ENCODE data around the gene ZSCAN5A.
"Not testable (repeated sequence)": the region's sequence is repeated elsewhere in the genome, so short reads cannot be mapped to it uniquely, and the experiment has no call there.

The ZSCAN5A gene

GRCh38 chr19:56269348-56269747, 45.3 kb downstream of the ZSCAN5A start:
- H2BK15ac ChIP-seq (replicated peaks; ENCODE audit: low read depth): no peak overlapping the region
- H3K18ac ChIP-seq (ENCODE audit: low read length): no peak overlapping the region
- no peak overlapping the region for H2BK120ac ChIP-seq (ENCODE audit: low read depth, low read length)
- no CpG with 5 or more reads among the region's 6 CpGs for WGBS (ENCODE audit: extremely low coverage, insufficient coverage, low lambda C conversion rate)
- H3K27me3 ChIP-seq (ENCODE audit: insufficient read depth, low read length, poor library complexity): no peaks in the 10 kb centered on the region
- no peak overlapping the region for H3K23ac ChIP-seq (ENCODE audit: low read length)
- no peak overlapping the region for H4K5ac ChIP-seq (ENCODE audit: low read length)
- no peaks in the 10 kb centered on the region for H3K36me3 ChIP-seq (ENCODE audit: control insufficient read depth, insufficient read depth, low read length)
- H3K4me3 ChIP-seq (ENCODE audit: low read length): no peak overlapping the region
- H3K27ac ChIP-seq (ENCODE audit: low read depth, low read length): no peak overlapping the region
- no peak overlapping the region for H2AK5ac ChIP-seq (ENCODE audit: low read length)
- H3K56ac ChIP-seq (ENCODE audit: low read length): no peak overlapping the region
- H3K79me1 ChIP-seq (ENCODE audit: low read length): no peaks in the 10 kb centered on the region
- H4K8ac ChIP-seq (ENCODE audit: low read depth, low read length): no peak overlapping the region
- H3K4me2 ChIP-seq (ENCODE audit: low read length): no peak overlapping the region
- H2BK5ac ChIP-seq (ENCODE audit: low read length): no peak overlapping the region
- no peak for DNase-seq
- no peaks in the 10 kb centered on the region for H3K79me2 ChIP-seq (ENCODE audit: control insufficient read depth, insufficient read depth, low read length)
- no peaks in the 10 kb centered on the region for H3K4me1 ChIP-seq (ENCODE audit: control insufficient read depth, low read depth, low read length)
- no peak overlapping the region for H3K9ac ChIP-seq (ENCODE audit: low read length)
- no peak overlapping the region for H3K4ac ChIP-seq (ENCODE audit: low read depth, low read length)

DNA sequence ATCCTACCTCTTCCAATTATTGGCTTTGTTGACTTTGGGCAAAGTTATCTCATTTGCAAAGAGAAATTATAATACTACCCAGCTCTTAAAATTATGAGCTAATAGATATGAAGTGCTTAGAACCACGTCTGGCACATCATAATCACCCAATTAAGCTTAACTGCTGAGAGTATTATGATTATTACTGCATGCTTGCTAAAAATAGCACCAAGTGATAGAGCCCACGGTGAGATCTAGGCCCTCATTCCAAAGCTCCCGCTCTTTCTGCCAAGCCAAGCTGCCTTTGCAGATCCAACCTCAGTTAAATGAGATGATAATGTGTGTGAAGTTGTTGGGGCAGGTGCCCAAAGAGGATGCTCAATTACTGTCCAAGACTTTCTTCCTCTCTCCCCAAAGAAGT, 48.6 kb downstream of the ZSCAN5A start:
- Histone ChIP-seq H3K79me1 (ENCODE audit: low read length) (no peaks in the 10 kb centered on the region), H4K5ac (ENCODE audit: low read length) (no peak overlapping the region), H3K4me2 (ENCODE audit: low read length) (no peak overlapping the region), H3K9ac (ENCODE audit: low read length) (no peak overlapping the region), H2AK5ac (ENCODE audit: low read length) (no peak overlapping the region), H2BK15ac (replicated peaks; ENCODE audit: low read depth) (no peak overlapping the region), H2BK5ac (ENCODE audit: low read length) (no peak overlapping the region), H3K23ac (ENCODE audit: low read length) (no peak overlapping the region), H2BK120ac (ENCODE audit: low read depth, low read length) (no peak overlapping the region), H4K8ac (ENCODE audit: low read depth, low read length) (no peak overlapping the region), H3K27ac (ENCODE audit: low read depth, low read length) (no peak overlapping the region), H3K4me1 (ENCODE audit: control insufficient read depth, low read depth, low read length) (no peaks in the 10 kb centered on the region), H3K27me3 (ENCODE audit: insufficient read depth, low read length, poor library complexity) (no peaks in the 10 kb centered on the region), H3K56ac (ENCODE audit: low read length) (no peak overlapping the region), H3K4ac (ENCODE audit: low read depth, low read length) (no peak overlapping the region), H3K4me3 (ENCODE audit: low read length) (no peak overlapping the region), H3K36me3 (ENCODE audit: control insufficient read depth, insufficient read depth, low read length) (no peaks in the 10 kb centered on the region), H3K18ac (ENCODE audit: low read length) (no peak overlapping the region), H3K79me2 (ENCODE audit: control insufficient read depth, insufficient read depth, low read length) (no peaks in the 10 kb centered on the region)
- no peak for DNase-seq
- no CpG with 5 or more reads among the region's 3 CpGs for WGBS (ENCODE audit: extremely low coverage, insufficient coverage, low lambda C conversion rate)

- H3K27me3 ChIP-seq (ENCODE audit: insufficient read depth, low read length, poor library complexity): no peaks in the 10 kb centered on the region
- H3K23ac ChIP-seq (ENCODE audit: low read length): no peak overlapping the region
- H3K79me1 ChIP-seq (ENCODE audit: low read length): no peaks in the 10 kb centered on the region
- no peak overlapping the region for H3K27ac ChIP-seq (ENCODE audit: low read depth, low read length)
- H3K4me2 ChIP-seq (ENCODE audit: low read length): no peak overlapping the region
- no peaks in the 10 kb centered on the region for H3K4me1 ChIP-seq (ENCODE audit: control insufficient read depth, low read depth, low read length)
- no peak overlapping the region for H2BK120ac ChIP-seq (ENCODE audit: low read depth, low read length)
- no peak overlapping the region for H3K9ac ChIP-seq (ENCODE audit: low read length)
- no peak overlapping the region for H2BK5ac ChIP-seq (ENCODE audit: low read length)
- no peak overlapping the region for H2BK15ac ChIP-seq (replicated peaks; ENCODE audit: low read depth)
- no peak for DNase-seq
- no peaks in the 10 kb centered on the region for H3K79me2 ChIP-seq (ENCODE audit: control insufficient read depth, insufficient read depth, low read length)
- no peak overlapping the region for H3K4me3 ChIP-seq (ENCODE audit: low read length)
- H3K36me3 ChIP-seq (ENCODE audit: control insufficient read depth, insufficient read depth, low read length): no peaks in the 10 kb centered on the region
- H3K18ac ChIP-seq (ENCODE audit: low read length): no peak overlapping the region
- no peak overlapping the region for H3K4ac ChIP-seq (ENCODE audit: low read depth, low read length)
- H2AK5ac ChIP-seq (ENCODE audit: low read length): no peak overlapping the region
- WGBS (ENCODE audit: extremely low coverage, insufficient coverage, low lambda C conversion rate): no CpG with 5 or more reads among the region's 5 CpGs
- H4K5ac ChIP-seq (ENCODE audit: low read length): no peak overlapping the region
- H4K8ac ChIP-seq (ENCODE audit: low read depth, low read length): no peak overlapping the region
- H3K56ac ChIP-seq (ENCODE audit: low read length): no peak overlapping the region
Measured at GRCh38 chr19:56263319-56263718, 51.3 kb downstream of the ZSCAN5A start.

GRCh38 chr19:56261932-56262331, 52.7 kb downstream of the ZSCAN5A start:
- DNase-seq; H3K18ac ChIP-seq (ENCODE audit: low read length); H3K9ac ChIP-seq (ENCODE audit: low read length); H2BK5ac ChIP-seq (ENCODE audit: low read length); H3K36me3 ChIP-seq (ENCODE audit: control insufficient read depth, insufficient read depth, low read length); H4K8ac ChIP-seq (ENCODE audit: low read depth, low read length); H3K56ac ChIP-seq (ENCODE audit: low read length); H3K4ac ChIP-seq (ENCODE audit: low read depth, low read length); H3K23ac ChIP-seq (ENCODE audit: low read length); H2BK120ac ChIP-seq (ENCODE audit: low read depth, low read length); H3K79me1 ChIP-seq (ENCODE audit: low read length); H3K27ac ChIP-seq (ENCODE audit: low read depth, low read length); H3K4me1 ChIP-seq (ENCODE audit: control insufficient read depth, low read depth, low read length); H3K4me3 ChIP-seq (ENCODE audit: low read length); H2AK5ac ChIP-seq (ENCODE audit: low read length); H3K27me3 ChIP-seq (ENCODE audit: insufficient read depth, low read length, poor library complexity); H3K4me2 ChIP-seq (ENCODE audit: low read length); H4K5ac ChIP-seq (ENCODE audit: low read length); H3K79me2 ChIP-seq (ENCODE audit: control insufficient read depth, insufficient read depth, low read length); H2BK15ac ChIP-seq (replicated peaks; ENCODE audit: low read depth): not testable (repeated sequence)
- no CpG with 5 or more reads among the region's 6 CpGs for WGBS (ENCODE audit: extremely low coverage, insufficient coverage, low lambda C conversion rate)

- Histone ChIP-seq H3K4me3 (ENCODE audit: low read length) (no peak overlapping the region), H3K18ac (ENCODE audit: low read length) (no peak overlapping the region), H3K9ac (ENCODE audit: low read length) (no peak overlapping the region), H3K27ac (ENCODE audit: low read depth, low read length) (no peak overlapping the region), H3K4me1 (ENCODE audit: control insufficient read depth, low read depth, low read length) (no peaks in the 10 kb centered on the region), H2BK120ac (ENCODE audit: low read depth, low read length) (no peak overlapping the region), H3K4me2 (ENCODE audit: low read length) (no peak overlapping the region), H2BK5ac (ENCODE audit: low read length) (no peak overlapping the region), H3K79me1 (ENCODE audit: low read length) (no peaks in the 10 kb centered on the region), H2AK5ac (ENCODE audit: low read length) (no peak overlapping the region), H3K79me2 (ENCODE audit: control insufficient read depth, insufficient read depth, low read length) (no peaks in the 10 kb centered on the region), H3K56ac (ENCODE audit: low read length) (no peak overlapping the region), H4K5ac (ENCODE audit: low read length) (no peak overlapping the region), H2BK15ac (replicated peaks; ENCODE audit: low read depth) (no peak overlapping the region), H3K23ac (ENCODE audit: low read length) (no peak overlapping the region), H3K36me3 (ENCODE audit: control insufficient read depth, insufficient read depth, low read length) (no peaks in the 10 kb centered on the region), H3K4ac (ENCODE audit: low read depth, low read length) (no peak overlapping the region), H4K8ac (ENCODE audit: low read depth, low read length) (no peak overlapping the region), H3K27me3 (ENCODE audit: insufficient read depth, low read length, poor library complexity) (no peaks in the 10 kb centered on the region)
- DNase-seq: peak; percentile 26
Measured at GRCh38 chr19:56261145-56261544, 53.5 kb downstream of the ZSCAN5A start.

DNA sequence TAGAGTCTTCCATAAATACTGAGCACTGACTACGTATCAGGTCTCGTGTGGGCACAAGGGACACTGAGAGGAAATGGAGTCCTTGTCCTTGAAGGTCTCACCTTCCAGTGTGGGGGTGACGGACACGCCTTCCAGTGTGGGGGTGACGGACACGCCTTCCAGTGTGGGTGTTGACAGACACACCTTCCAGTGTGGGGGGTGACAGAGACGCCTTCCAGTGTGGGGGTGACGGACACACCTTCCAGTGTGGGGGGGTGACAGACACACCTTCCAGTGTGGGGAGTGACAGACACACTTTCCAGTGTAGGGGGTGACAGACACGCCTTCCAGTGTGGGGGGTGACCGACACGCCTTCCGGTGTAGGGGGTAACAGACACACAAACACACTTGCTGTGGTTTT, 56.4 kb downstream of the ZSCAN5A start:
- no peak overlapping the region for H3K27ac ChIP-seq (ENCODE audit: low read depth, low read length)
- H3K4ac ChIP-seq (ENCODE audit: low read depth, low read length): no peak overlapping the region
- H3K23ac ChIP-seq (ENCODE audit: low read length): no peak overlapping the region
- H3K9ac ChIP-seq (ENCODE audit: low read length): no peak overlapping the region
- no peak overlapping the region for H2BK5ac ChIP-seq (ENCODE audit: low read length)
- H3K36me3 ChIP-seq (ENCODE audit: control insufficient read depth, insufficient read depth, low read length): no peaks in the 10 kb centered on the region
- no peaks in the 10 kb centered on the region for H3K27me3 ChIP-seq (ENCODE audit: insufficient read depth, low read length, poor library complexity)
- no peak overlapping the region for H3K4me3 ChIP-seq (ENCODE audit: low read length)
- no peak overlapping the region for H4K8ac ChIP-seq (ENCODE audit: low read depth, low read length)
- no CpG with 5 or more reads among the region's 12 CpGs for WGBS (ENCODE audit: extremely low coverage, insufficient coverage, low lambda C conversion rate)
- no peak overlapping the region for H4K5ac ChIP-seq (ENCODE audit: low read length)
- H3K4me1 ChIP-seq (ENCODE audit: control insufficient read depth, low read depth, low read length): no peaks in the 10 kb centered on the region
- no peak overlapping the region for H2BK120ac ChIP-seq (ENCODE audit: low read depth, low read length)
- H3K79me1 ChIP-seq (ENCODE audit: low read length): no peaks in the 10 kb centered on the region
- H3K79me2 ChIP-seq (ENCODE audit: control insufficient read depth, insufficient read depth, low read length): no peaks in the 10 kb centered on the region
- no peak overlapping the region for H3K18ac ChIP-seq (ENCODE audit: low read length)
- H2AK5ac ChIP-seq (ENCODE audit: low read length): no peak overlapping the region
- no peak overlapping the region for H3K56ac ChIP-seq (ENCODE audit: low read length)
- no peak overlapping the region for H3K4me2 ChIP-seq (ENCODE audit: low read length)
- H2BK15ac ChIP-seq (replicated peaks; ENCODE audit: low read depth): no peak overlapping the region
- no peak for DNase-seq

All from mesendoderm (in vitro differentiated cells).